GM12872 (cell line): Measurements from ENCODE around the gene GDPD5.

Experiments used
- CTCF ChIP-seq: IDR thresholded peaks from 3 replicates; pipeline ENCODE4 v1.5.1; 2011; ENCODE audit warnings: low read depth, mild to moderate bottlenecking, low read length, moderate library complexity; ENCODE audit not compliant: insufficient read depth

Gene GDPD5

GRCh38 chr11:75478783-75479596 lies 46.8 kb downstream of the GDPD5 start:
- no peak for TF ChIP-seq CTCF

DNA sequence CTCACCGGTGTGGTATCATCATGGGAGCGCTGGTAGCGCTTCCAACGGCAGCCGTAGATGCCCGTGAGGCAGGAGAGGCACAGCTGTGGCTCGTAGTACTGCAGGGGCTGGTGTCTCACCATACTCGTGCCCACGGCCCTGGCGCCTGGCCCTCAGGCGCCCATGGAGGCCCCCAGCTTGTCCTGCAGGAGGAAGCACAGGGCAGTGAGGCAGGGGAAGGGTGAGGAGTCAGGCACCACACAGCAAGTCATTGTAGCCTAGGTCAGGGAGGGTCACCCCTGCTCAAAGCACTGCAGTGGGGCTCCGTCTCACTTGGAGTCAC lies 48.2 kb downstream of the GDPD5 start:
- TF ChIP-seq CTCF, result no peak

GRCh38 chr11:75476739-75477613 lies 48.8 kb downstream of the GDPD5 start:
- no peak for TF ChIP-seq CTCF

GRCh38 chr11:75475767-75476650 lies 49.7 kb downstream of the GDPD5 start:
- no peak for TF ChIP-seq CTCF

DNA sequence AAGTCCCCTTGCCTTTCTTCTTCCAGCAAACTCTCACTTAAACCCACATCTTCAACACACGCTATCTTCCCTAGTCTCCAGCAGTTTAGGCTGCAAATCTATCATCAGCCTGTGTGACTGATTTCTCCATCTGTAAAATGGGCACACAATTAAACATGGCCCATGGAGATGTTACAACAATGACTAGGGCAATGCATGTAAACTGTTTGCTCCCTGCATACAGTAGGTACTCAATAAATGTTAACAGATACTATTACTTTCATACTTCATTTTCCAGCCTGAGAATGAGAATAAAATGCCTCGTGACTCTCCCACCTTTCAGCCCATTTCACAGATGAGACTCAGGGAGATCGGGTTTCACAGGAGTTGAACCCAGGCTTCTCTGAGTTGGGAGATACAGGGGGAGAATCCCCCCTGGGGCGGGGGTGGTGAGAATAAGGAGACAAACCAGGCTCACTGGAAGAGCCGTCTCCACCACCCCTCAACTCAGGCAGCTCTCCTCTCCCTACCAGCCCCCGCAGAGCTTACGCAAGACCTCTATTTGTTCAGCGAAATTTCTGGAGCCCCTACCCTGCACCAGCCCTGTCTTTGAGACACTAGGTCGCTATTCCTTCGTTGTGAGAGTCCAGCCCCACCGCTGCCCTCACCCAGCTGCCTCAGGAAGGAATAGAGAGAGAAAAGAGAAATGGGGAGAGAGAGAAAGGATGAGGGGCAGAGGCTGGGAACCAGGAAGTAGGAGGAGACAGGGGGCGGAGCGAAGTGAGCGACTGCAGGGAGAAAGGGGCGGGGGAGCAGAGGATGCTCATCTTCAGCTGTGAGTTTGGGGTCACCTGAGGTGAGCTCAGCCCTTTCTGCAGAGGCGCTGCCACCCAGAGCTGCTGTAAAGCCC lies 50.6 kb downstream of the GDPD5 start:
- no peak for TF ChIP-seq CTCF

DNA sequence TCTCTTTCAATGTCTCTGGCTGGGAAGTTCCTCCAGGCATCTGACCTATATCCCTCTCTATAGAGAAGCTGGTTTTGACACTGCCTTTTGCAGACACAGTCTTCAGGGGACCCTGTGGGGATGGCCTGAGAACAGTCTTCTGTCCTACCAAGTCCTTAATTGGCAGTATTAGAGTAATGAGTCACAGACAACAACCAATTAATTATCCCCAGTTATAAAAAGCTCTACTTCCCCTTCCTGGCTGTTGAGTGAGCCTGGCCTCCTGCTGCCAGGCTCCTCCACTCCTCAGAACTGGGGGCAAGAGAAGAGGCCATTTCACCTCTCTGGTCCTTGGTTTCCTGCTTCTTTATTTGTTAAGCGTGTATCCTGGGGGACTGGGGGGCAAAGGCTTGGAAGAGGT lies 51.5 kb downstream of the GDPD5 start:
- TF ChIP-seq CTCF, result no peak
